HepG2 (cell line): ENCODE data around the gene HS3ST1. TPM values are rescaled to one million over a fixed set of nuclear protein-coding genes. Genes with fewer than 3 reads are reported as not detected.

ENCODE experiments used
- ATAC-seq: fragments of 200-7000 bp; cut with Tn5 transposase; 3 replicates; pipeline ENCODE4 v1.9.1; 2020; ENCODE audit warnings: mild to moderate bottlenecking, moderate library complexity
- BruUV-seq: library from RNA; stranded (reverse); fragments of 400-500 nt; replicated peaks from 2 replicates; lab custom pipeline; 2021; lab: Mats Ljungman, UMichigan
- CTCF ChIA-PET: fragments of 300-600 bp; formaldehyde crosslinking; extraction: SDS; loops from one replicate; lab custom pipeline; 2021; ENCODE audit warnings: low total read pairs, inconsistent platforms, low intra/inter-chr PET ratio; lab: Yijun Ruan, JAX
- POLR2A ChIA-PET: fragments of 350-600 bp; sonication (Branson Sonifier 250); formaldehyde crosslinking; loops from one replicate; lab custom pipeline; 2020; ENCODE audit warnings: antibody characterized with exemption, inconsistent platforms; lab: Yijun Ruan, JAX
- DNase-seq: peaks from one replicate; pipeline ENCODE4 v3.0.0-alpha.2; 2015; ENCODE audit warnings: low spot score
- FAIRE-seq: peaks from 3 replicates; lab custom pipeline; 2011; peaks lifted over from hg19 to GRCh38; lab: Jason Lieb, UNC
- H2AFZ ChIP-seq: one replicate; pipeline ENCODE4 v1.6.1; 2011; ENCODE audit warnings: low read length, inconsistent platforms
- H3K27ac ChIP-seq: fragments of 300-600 bp; 3 replicates; pipeline ENCODE4 v1.8.0; 2011; ENCODE audit warnings: mixed run types, mild to moderate bottlenecking, mixed read lengths, low read length, inconsistent platforms; ENCODE audit not compliant: insufficient read depth; ENCODE audit errors: extremely low read length
- H3K27me3 ChIP-seq, 2 experiments: fragments of 200-600 bp in 1 of 2; 2 replicates in 1 of 2; 3 replicates in 1 of 2; pipeline versions ENCODE4 v1.6.0 to v1.8.0; 2011; ENCODE audit warnings: low read length in 2 of 2, mild to moderate bottlenecking in 2 of 2, moderate library complexity in 2 of 2, inconsistent platforms in 1 of 2; ENCODE audit not compliant: insufficient read depth in 2 of 2, control insufficient read depth in 1 of 2
- H3K36me3 ChIP-seq, 2 experiments: fragments of 200-600 bp in 1 of 2; replicated peaks in 1 of 2; 2 replicates in 1 of 2; 3 replicates in 1 of 2; pipeline versions ENCODE4 v1.5.1 to v1.8.0; 2011; ENCODE audit warnings: low read length in 2 of 2, inconsistent platforms in 1 of 2; ENCODE audit not compliant: insufficient read depth in 2 of 2, control insufficient read depth in 1 of 2
- H3K4me1 ChIP-seq: 2 replicates; pipeline ENCODE4 v1.5.1; 2012; ENCODE audit warnings: low read length, inconsistent platforms; ENCODE audit not compliant: insufficient read depth
- H3K4me2 ChIP-seq: 2 replicates; pipeline ENCODE4 v1.6.0; 2011; ENCODE audit warnings: low read depth, low read length, inconsistent platforms
- H3K4me3 ChIP-seq, 3 experiments: fragments of 200-600 bp in 1 of 3; sonication (generic), shearing (Covaris generic) in 1 of 3; replicated peaks in 1 of 3; 2 replicates each; pipeline ENCODE4 v1.5.1; 2011 to 2016; ENCODE audit warnings: low read length in 3 of 3, inconsistent platforms in 2 of 3, low read depth in 2 of 3, mild to moderate bottlenecking in 2 of 3, control low read depth in 1 of 3, mixed read lengths in 1 of 3; ENCODE audit not compliant: insufficient read depth in 1 of 3
- H3K79me2 ChIP-seq: one replicate; pipeline ENCODE4 v1.6.1; 2011; ENCODE audit warnings: low read length, inconsistent platforms; ENCODE audit not compliant: insufficient read depth
- H3K9ac ChIP-seq: 2 replicates; pipeline ENCODE4 v1.6.0; 2011; ENCODE audit warnings: mild to moderate bottlenecking, low read depth, low read length, inconsistent platforms; ENCODE audit not compliant: insufficient read depth
- H3K9me3 ChIP-seq: 2 replicates; pipeline ENCODE4 v1.5.1; 2012; ENCODE audit warnings: mild to moderate bottlenecking, low read length
- H4K20me1 ChIP-seq: 2 replicates; pipeline ENCODE4 v1.6.0; 2011; ENCODE audit warnings: inconsistent platforms, mild to moderate bottlenecking, low read length, moderate library complexity; ENCODE audit not compliant: insufficient read depth
- ATAD3A ChIP-seq: sonication (generic); formaldehyde crosslinking; IDR thresholded peaks from 2 replicates; pipeline ENCODE4 v1.4.0; 2020; ENCODE audit warnings: missing genetic modification reagents
- ATRX ChIP-seq: sonication (generic); formaldehyde crosslinking; IDR thresholded peaks from 2 replicates; pipeline ENCODE4 v1.4.0; 2020; ENCODE audit warnings: missing genetic modification reagents, borderline replicate concordance
- GABPB1 ChIP-seq: IDR thresholded peaks from 2 replicates; pipeline ENCODE4 v1.6.1; 2016; ENCODE audit warnings: mild to moderate bottlenecking, missing genetic modification reagents, moderate library complexity, missing compliant biosample characterization
- HMG20A ChIP-seq: IDR thresholded peaks from 2 replicates; pipeline ENCODE4 v1.6.1; 2016; ENCODE audit warnings: borderline replicate concordance
- HNRNPK ChIP-seq: fragments of 200-400 bp; formaldehyde crosslinking; IDR thresholded peaks from 2 replicates; pipeline ENCODE4 v1.6.1; 2018; ENCODE audit warnings: low read length, low read depth, moderate library complexity, mild to moderate bottlenecking; ENCODE audit not compliant: poor library complexity, severe bottlenecking
- MBNL3 ChIP-seq: fragments of 250-450 bp; sonication (Bioruptor Pico); conservative IDR thresholded peaks from 2 replicates; pipeline ENCODE4 v1.8.0; 2022; ENCODE audit warnings: mild to moderate bottlenecking, inconsistent platforms
- RCOR2 ChIP-seq: IDR thresholded peaks from 2 replicates; pipeline ENCODE4 v1.6.1; 2016; ENCODE audit warnings: missing biosample characterization, missing genetic modification reagents
- RFXAP ChIP-seq: sonication (generic); formaldehyde crosslinking; IDR thresholded peaks from 2 replicates; pipeline ENCODE4 v1.4.0; 2020; ENCODE audit warnings: missing genetic modification reagents, borderline replicate concordance
- SMAD9 ChIP-seq: sonication (generic); formaldehyde crosslinking; IDR thresholded peaks from 2 replicates; pipeline ENCODE4 v1.5.1; 2020; ENCODE audit warnings: mild to moderate bottlenecking, missing genetic modification reagents
- THAP9 ChIP-seq: sonication (generic); formaldehyde crosslinking; IDR thresholded peaks from 2 replicates; pipeline ENCODE4; 2020; ENCODE audit warnings: missing genetic modification reagents, mild to moderate bottlenecking, borderline replicate concordance
- ZNF121 ChIP-seq: sonication (generic); formaldehyde crosslinking; IDR thresholded peaks from 2 replicates; pipeline ENCODE4 v1.5.0; 2020; ENCODE audit warnings: mild to moderate bottlenecking, missing genetic modification reagents
- ZNF557 ChIP-seq: sonication (generic); formaldehyde crosslinking; IDR thresholded peaks from 2 replicates; pipeline ENCODE4 v1.4.0; 2020; ENCODE audit warnings: missing genetic modification reagents
- ZNF83 ChIP-seq: sonication (generic); formaldehyde crosslinking; IDR thresholded peaks from 2 replicates; pipeline ENCODE4 v1.4.0; 2020; ENCODE audit warnings: missing genetic modification reagents, mild to moderate bottlenecking, borderline replicate concordance
- ZSCAN30 ChIP-seq: sonication (generic); formaldehyde crosslinking; IDR thresholded peaks from 2 replicates; pipeline ENCODE4 v1.5.0; 2020; ENCODE audit warnings: mild to moderate bottlenecking, missing genetic modification reagents
- ZZZ3 ChIP-seq: sonication (generic); formaldehyde crosslinking; IDR thresholded peaks from 2 replicates; pipeline ENCODE4 v1.4.0; 2020; ENCODE audit warnings: missing genetic modification reagents, mild to moderate bottlenecking, borderline replicate concordance
- in situ Hi-C: cut with HindIII; loops from 2 replicates; pipeline ENCODE4 v1.10.0; 2017; ENCODE audit warnings: low pct_unique_long_range_greater_than_20kb; ENCODE audit not compliant: extremely low pct_ligation_motif_present
- intact Hi-C: fragments of 100-400 bp; cut with micrococcal nuclease; formaldehyde crosslinking; loops from one replicate; pipeline ENCODE4 v1.10.0; 2022; ENCODE audit not compliant: unreplicated experiment
- polyA plus RNA-seq, 8 experiments: library from polyadenylated mRNA; depleted of rRNA in 3 of 8; stranded (reverse) in 7 of 8; unstranded in 1 of 8; fragments of >200 nt; fragmentation: Illumina TruSeq in 4 of 8; extraction: Trizol in 4 of 8; gene quantifications; 2 replicates each; pipeline versions ENCODE4 v1.2.1 to v1.2.3, GENCODE V29; 2011 to 2016; ENCODE audit warnings: low read depth in 4 of 8, missing spikeins in 1 of 8, mixed read lengths in 1 of 8; ENCODE audit not compliant: insufficient read depth in 1 of 8
- total RNA-seq, 5 experiments: library from RNA; depleted of rRNA; stranded (reverse); fragments of >200 nt; fragmentation: Illumina TruSeq; extraction: Trizol; gene quantifications; 2 replicates each; pipeline ENCODE4 v1.2.3, GENCODE V29; 2016; ENCODE audit warnings: low read depth in 1 of 5
- TF ChIP-seq, protein P1 (sequence below): sonication (generic); formaldehyde crosslinking; IDR thresholded peaks from 2 replicates; pipeline ENCODE4 v1.8.0; 2022; ENCODE audit warnings: mild to moderate bottlenecking, missing genetic modification reagents

Gene HS3ST1
- total and polyA plus RNA-seq, 2 of the 13 experiments (the other 11 are each of a cell fraction or from before 2014, with no cell fraction given), result not detected

DNA sequence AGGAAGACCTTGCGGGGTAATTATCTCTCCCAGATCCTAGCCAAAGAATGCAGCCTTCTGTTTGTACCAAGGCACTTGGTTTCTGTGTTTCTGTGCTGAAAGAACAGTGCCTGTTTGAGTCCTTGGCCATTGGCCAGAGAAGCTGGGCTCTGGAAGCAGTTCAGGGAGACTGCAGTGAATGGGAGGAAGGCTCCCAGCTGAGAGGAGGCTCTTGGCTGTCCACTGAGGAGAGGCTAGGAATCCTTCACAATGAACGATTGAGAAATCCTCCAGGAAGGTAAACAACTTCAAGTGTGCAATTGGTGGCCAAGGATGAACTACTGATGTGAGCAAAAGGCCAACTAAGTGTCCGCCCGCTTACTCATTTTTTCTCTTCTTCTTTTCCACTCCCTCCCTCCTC lies 61.3 kb downstream of the HS3ST1 start (continued):
- TF ChIP-seq SMAD9 (CRISPR knock-in tag), result no peak
- TF ChIP-seq ZNF121 (CRISPR knock-in tag), result no peak
- no peak for TF ChIP-seq GABPB1 (CRISPR knock-in tag)

- H2AFZ ChIP-seq, result no peak overlapping the region
- TF ChIP-seq ZSCAN30 (CRISPR knock-in tag) (no peak), HNRNPK (peak; percentile 86), HMG20A (no peak)
- DNase-seq, result no peak
- peaks cover 60% of the 10 kb centered on the region for H3K9me3 ChIP-seq
- H3K9ac ChIP-seq, result no peak overlapping the region
- BruUV-seq, result no TSS peak
- H4K20me1 ChIP-seq, result no peaks in the 10 kb centered on the region
- no peaks in the 10 kb centered on the region for H3K4me1 ChIP-seq
- H3K4me2 ChIP-seq, result no peak overlapping the region
- intact Hi-C loops (no loop called here), in situ Hi-C loops (no loop called here)
- H3K4me3 ChIP-seq, result no peak overlapping the region
- no peaks in the 10 kb centered on the region for H3K36me3 ChIP-seq
- no peak for FAIRE-seq
- H3K79me2 ChIP-seq, result no peaks in the 10 kb centered on the region
- ChIA-PET CTCF (no interaction called here), POLR2A (no interaction called here)
- no peaks in the 10 kb centered on the region for H3K27me3 ChIP-seq
- H3K27ac ChIP-seq, result no peak overlapping the region
- ATAC-seq, result no peak
Measured at GRCh38 chr4:11366859-11367258, 61.8 kb downstream of the HS3ST1 start.

DNA sequence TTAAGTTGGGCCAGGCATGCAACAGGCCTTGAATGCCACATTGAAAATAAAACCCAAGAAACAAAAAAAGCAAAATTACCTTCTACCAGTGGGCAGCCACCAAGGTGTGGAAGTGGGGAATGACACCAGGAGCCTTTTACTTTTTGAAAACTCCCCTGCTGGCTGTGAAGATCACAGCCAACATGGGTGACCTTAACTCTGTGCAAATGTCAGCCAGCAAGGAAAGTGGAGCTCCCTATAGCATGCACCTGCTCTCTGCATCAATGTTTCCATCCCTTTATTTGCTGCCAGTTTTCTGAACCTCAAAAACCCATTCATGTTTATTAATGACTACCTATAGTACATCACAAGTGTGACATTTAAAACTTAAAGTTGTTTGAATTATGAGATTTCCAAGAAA lies 63.7 kb downstream of the HS3ST1 start:
- FAIRE-seq, result no peak
- Histone ChIP-seq H3K36me3 (no peaks in the 10 kb centered on the region), H4K20me1 (no peaks in the 10 kb centered on the region), H3K79me2 (no peaks in the 10 kb centered on the region), H2AFZ (no peak overlapping the region), H3K27ac (no peak overlapping the region), H3K9me3 (peaks cover 73% of the 10 kb centered on the region), H3K4me1 (no peaks in the 10 kb centered on the region), H3K9ac (no peak overlapping the region), H3K27me3 (no peaks in the 10 kb centered on the region), H3K4me3 (no peak overlapping the region), H3K4me2 (no peak overlapping the region)
- intact Hi-C loops (no loop called here), in situ Hi-C loops (no loop called here)
- POLR2A ChIA-PET, result no interaction called here
- ATAC-seq, result no peak
- CTCF ChIA-PET, result no interaction called here
- no peak for DNase-seq
- no TSS peak for BruUV-seq
- TF ChIP-seq ZNF83 (CRISPR knock-in tag), result no peak
- no peak for TF ChIP-seq ATAD3A (CRISPR knock-in tag)
- TF ChIP-seq ZNF557, result no peak
- TF ChIP-seq RFXAP (CRISPR knock-in tag), result no peak
- TF ChIP-seq THAP9 (CRISPR knock-in tag), result no peak
- no peak for TF ChIP-seq RCOR2 (CRISPR knock-in tag)
- no peak for TF ChIP-seq ATRX (CRISPR knock-in tag)
- no peak for TF ChIP-seq ZZZ3 (CRISPR knock-in tag)
- TF ChIP-seq MBNL3 (CRISPR knock-in tag), result no peak
- TF ChIP-seq, protein P1, sequence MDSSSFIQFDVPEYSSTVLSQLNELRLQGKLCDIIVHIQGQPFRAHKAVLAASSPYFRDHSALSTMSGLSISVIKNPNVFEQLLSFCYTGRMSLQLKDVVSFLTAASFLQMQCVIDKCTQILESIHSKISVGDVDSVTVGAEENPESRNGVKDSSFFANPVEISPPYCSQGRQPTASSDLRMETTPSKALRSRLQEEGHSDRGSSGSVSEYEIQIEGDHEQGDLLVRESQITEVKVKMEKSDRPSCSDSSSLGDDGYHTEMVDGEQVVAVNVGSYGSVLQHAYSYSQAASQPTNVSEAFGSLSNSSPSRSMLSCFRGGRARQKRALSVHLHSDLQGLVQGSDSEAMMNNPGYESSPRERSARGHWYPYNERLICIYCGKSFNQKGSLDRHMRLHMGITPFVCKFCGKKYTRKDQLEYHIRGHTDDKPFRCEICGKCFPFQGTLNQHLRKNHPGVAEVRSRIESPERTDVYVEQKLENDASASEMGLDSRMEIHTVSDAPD (CRISPR knock-in tag), result no peak
